Fibroblast of skin of right quadriceps (primary cell): Measurements from ENCODE around the gene ZBED4.
"Not testable (repeated sequence)": the region's sequence is repeated elsewhere in the genome, so short reads cannot be mapped to it uniquely, and the experiment has no call there.

ENCODE experiments used
- DNase-seq: peaks from one replicate; pipeline ENCODE4 v3.0.0-alpha.2; 2013

ZBED4 gene

DNA sequence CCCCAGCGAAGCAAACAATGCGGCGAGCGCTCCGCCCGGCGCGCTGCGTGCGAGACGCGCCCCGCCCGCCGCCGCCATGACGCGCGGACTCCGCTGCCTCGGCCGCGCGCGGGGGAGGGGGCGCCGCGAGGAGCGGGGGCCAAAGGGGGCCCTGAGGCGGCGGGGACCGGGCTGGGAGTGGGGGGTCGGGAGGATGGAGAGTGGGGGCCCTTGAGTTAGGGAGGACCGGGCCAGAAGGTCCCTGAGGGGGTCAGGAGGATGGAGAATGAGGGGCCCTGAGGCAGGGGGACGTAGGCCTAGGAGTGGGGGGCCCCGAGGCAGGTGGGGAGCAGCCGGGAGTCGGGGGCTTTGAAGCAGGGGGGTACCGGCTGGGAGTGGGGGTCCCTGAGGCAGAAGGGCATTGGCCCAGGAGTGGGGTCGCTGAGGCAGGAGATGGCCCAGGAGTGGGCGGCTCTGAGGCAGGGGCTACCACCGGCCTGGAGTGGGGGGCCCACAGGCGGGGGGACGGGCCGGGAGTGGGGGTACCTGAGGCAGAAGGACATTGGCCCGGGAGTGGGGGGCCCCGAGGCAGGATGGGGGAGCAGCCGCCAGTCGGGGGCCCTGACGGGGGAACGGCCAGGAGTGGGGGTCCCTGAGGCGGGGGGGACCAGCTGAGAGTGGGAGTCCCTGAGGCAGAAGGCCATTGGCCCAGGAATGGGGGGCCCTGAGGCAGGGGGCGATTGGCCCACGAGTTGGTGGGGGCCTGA is 25.6 kb upstream of the ZBED4 start, which contains the start of gene BRD1:
Gene BRD1 (minus strand): TSS at position 21 of the 746 bp plus-strand sequence. CDS start 3,556 bp downstream, outside the sequence.
- peak; percentile 74 for DNase-seq

DNA sequence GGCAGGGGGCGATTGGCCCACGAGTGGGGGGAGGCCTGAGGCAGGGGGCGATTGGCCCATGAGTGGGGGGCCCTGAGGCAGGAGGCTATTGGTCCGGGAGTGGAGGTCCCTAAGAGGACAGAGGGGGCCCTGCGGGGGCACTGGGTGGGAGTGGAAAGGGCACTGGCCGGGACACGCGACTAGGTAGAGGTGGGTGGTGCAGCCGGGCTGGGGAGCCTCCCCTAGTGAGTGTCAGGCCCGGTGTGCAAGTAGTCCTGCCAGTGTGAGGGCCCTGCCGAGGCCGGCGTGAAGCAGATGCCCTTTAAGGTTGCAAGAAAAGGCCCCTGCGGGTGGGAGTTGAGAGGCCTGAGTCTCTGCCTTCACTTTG is 25.1 kb upstream of the ZBED4 start:
- DNase-seq: no peak

DNA sequence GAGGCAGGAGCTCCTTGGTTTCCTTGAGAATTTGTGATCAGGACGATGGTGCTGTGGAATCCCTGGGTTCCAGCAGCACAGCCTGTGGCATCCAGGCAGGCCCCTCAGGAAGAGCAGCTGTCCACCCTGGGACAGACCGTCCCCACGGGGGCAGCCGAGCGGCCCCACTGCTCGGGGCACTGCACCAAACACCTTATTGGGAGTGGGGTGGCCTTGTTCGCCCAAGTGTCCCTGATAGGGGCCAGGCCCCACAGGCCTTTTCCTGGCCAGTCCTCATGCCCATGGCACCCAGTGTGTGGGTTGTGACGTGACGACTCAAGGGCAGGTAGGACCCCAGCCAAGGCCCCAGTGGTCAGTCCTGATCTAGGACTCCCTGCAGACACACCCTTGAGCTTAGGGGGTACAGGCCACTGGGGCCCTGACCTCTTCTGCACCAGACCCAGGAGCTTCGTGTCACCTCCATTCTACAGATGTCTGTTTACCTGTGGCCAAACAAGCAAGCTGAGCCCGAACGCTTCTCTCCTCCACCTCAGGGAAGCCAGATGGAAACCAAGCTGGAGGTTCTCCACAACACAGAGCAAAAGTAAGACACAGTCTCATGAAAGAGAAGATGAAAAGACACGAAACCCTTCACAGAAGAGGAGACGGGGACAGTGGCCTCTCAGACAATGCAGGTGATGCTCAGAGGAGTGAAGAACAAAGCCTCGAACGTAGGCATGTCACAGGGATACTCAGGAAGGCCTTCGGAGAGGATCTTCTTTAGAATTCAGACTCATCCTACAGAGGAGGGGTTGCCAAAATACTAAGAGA is 24.4 kb upstream of the ZBED4 start:
- DNase-seq: no peak

DNA sequence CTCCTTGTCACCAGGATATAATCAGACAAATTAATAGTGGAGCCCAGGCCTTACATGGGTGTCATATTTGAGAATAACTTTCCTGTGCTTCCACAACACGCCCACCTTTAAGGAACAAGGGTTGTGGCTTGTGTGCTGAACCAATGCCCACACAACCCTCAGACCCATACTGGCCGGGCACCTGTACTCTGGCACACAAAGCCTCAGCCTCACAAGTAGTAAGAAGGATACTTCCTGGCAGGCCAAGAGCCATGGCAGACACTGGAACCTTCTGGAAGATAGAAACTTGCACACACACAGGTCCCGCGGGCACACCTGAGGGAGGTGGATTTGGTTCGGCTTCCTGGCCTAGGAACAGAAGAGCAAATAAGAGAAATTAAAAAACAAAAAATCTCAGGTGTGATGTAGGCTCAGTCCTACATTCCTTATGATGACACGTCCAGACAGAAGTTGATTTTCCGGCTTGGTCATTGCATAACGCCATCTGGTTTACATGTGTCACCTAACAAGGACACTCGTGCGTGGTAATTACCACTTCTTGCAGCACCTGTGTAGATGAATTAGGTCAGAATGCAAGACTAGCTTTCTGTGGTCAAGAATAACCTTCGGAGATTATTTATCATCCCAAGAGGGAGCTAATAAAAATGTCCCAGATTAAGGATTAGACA is 20.2 kb upstream of the ZBED4 start:
- no peak for DNase-seq

DNA sequence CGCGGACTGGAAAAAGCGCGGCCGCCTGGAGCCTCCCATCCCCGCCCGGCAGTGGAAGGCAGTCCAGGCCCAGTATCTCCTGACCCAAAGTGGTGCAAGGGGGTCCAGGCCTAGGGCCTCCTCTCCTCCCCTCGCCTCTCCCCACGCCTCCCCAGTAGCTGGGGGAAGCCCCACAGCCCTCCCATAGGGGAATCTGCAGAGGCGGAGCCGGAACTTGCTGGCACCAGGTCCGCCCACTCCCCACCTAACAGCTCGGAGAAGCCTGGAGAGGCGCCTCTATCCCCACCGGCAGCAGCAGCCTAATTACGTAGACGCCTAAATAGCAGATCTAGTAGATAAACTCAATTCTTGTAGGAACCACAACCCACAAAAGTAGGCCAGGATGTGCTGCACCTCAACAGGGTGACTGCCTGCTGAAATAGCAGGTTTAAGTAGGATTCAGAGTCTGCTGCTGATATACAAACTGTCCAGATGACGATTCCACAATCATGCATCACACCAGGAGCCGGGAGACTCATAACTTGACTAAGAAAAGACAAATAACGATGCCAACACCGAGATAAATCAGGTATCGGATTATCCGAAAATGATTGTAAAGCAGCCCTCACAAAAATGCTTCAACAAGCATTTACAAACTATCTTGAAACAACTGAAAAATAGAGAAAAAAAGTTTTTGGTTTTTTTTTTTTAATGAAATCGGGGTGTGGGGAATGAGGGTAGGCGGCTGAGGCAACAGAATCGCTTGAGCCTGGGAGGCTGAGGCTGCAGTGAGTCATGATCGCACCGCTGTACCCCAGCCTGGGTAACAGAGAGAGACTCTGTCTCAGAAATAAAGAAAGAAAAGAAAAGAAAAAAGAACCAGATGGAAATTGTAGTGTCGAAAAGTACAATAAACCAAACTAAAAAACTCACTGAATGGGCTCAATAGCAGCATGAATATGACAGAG is 14.6 kb upstream of the ZBED4 start:
- DNase-seq: peak; percentile 27

DNA sequence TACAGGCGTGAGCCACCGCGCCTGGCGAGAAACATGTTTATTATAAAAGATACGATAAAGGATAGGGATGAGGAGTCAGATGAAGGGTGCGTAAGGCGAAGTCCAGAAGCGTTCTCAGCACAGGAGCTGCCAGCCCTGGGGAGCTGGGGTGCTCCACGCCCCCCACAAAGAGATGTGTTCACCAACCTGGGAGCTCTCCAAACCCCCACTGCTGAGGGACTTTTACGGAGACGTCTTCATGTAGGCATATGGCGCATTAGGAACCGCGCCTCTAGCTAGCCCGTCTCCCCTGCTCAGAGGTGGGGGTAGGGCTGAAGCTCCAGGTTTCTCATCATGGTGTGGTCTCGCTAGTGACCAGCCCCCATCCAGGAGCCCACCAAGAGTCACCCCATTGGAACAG is 8.4 kb upstream of the ZBED4 start:
- no peak for DNase-seq

DNA sequence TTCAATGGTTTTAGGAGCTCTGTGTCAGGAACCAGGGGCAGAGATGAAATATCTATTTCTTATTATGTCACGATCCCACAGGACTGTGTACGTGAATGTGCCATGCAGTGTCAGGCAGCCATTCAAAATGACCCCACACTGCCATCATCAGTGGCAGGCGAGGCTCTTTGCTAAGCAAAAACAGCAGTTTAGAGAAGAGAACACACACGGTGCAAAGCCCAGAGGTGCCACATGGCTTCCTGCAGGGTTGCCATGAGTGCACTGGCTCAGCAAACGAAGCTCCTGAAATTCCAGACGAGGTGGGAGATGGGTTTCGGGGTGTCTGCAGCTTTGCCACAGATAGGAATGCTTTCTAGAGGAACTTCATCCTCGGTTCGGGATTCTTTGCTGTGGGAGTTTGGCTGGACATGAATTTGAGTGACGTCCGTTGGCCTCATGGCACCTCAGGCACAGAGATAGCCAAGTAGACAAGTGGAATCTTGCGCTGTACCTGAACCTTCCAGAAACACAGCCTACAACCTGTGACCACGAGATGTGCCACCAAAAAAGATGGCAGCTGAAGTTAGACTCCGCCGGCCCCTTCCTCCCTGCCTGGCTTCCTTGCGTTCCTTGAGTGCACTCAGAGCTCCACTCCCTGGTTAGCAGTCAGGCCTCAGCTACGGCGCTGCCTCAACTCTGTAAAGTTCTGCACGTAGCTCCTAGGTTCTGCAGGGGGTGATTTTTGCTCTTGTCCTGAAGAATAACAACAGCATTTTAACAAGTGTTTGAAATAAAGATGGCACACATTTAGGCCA is 7.8 kb upstream of the ZBED4 start:
- DNase-seq: no peak

DNA sequence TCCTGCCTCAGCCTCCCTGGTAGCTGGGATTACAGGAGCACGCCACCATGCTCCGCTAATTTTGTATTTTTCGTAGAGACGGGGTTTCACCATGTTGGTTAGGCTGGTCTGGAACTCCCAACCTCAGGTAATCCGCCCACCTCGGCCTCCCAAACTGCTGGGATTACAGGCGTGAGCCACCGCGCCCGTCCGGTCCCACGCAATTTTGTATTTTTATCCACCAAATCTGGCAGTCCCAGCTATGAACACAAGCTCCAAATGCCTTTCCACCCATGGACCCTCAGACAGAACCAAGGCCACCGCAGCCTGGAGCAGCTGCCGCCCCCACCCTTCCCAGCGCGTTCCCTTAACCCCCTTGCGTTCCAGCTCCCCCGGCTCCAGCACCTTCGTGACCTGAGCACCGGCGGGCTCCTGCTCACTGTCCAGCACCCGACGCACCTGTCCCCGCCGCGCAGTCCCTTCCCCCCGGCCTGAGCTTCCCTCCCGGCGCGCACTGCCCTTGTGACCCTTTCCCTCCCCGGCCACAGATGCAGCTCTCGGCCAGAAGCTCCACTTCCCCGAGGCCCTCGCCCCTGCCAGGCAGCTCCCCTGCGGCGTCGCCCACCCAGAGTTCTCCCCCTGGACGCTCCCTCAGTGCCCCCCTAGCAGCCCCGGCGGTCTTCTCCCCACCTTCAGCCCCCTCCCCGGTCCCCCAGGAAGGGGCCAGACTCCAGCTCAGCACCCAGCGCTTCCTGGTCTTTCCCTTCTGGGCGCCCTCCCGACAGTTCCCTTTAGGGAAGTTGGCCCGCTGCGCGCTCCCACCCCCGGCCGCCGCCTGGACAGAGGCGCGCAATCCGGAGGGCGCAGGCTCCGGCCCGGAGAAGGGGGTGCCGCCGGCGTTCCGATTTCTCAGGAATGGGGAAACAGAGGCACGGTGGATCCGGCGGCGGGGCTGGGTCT is 5.6 kb upstream of the ZBED4 start:
- DNase-seq: no peak

DNA sequence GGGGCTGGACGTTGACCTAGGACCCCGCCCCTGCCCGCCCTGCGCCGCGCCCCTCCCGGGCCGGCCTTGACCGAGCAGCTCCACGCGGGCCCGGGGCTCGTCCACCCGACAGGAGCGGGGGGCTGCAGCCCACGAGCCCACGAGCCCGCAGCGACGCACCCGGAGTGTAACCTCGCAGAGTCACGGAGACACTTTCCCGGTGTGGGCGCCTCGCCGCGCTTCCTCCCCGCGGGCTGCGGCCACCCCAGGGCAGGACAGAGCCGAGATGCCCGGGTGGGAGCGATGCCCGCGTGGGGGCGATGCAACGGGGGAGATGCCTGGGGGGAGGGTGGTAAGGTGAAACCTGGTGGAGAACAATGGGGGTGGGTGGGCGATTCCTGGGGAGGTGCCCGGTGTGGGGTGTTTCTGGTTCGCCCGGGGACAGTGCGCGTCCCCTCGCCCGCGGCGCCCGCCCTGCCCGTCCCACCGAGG is 4.9 kb upstream of the ZBED4 start:
- DNase-seq: no peak

DNA sequence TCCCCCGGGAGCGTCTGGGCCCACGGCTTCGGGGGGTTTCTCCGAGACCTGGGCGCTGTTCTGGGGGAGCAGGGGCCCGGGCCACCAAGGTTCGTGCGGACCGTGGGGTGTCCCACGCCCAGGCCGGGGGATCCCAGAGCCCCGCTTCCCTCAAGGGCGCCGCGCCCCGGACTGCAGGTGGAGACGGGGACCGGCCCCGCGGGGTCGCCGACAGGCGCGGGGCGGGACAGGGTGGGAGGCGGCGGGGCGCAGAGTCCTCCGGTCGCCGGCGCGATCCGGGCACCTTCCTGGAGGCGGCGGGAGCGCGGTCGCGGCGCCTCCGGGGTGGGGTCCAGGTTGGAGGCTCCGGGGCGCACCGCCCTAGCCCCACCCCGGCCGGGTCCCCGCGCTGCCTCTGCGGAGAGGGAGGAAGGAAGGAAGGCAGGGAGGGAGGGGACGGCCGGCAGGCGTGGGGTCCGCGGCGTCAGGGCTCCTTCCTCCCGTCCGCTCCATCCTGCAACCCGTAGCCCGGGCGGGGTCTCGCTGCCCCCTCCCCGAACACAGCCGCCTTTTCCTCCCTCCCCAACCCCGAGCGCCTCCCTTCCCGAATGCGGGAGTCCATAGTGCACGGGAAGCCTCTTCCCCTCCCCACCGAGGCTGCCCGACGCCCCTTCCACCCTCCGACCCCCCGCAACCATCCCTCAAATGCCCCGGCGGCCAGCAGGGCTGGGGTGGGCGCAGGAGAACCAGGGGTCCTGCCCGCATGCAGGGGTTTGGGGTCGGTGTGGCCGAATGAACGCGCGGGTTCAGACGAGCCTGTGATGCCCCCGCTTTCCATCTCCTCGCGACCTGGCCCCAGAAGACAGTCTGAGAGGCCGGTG is 4.3 kb upstream of the ZBED4 start:
- no peak for DNase-seq

DNA sequence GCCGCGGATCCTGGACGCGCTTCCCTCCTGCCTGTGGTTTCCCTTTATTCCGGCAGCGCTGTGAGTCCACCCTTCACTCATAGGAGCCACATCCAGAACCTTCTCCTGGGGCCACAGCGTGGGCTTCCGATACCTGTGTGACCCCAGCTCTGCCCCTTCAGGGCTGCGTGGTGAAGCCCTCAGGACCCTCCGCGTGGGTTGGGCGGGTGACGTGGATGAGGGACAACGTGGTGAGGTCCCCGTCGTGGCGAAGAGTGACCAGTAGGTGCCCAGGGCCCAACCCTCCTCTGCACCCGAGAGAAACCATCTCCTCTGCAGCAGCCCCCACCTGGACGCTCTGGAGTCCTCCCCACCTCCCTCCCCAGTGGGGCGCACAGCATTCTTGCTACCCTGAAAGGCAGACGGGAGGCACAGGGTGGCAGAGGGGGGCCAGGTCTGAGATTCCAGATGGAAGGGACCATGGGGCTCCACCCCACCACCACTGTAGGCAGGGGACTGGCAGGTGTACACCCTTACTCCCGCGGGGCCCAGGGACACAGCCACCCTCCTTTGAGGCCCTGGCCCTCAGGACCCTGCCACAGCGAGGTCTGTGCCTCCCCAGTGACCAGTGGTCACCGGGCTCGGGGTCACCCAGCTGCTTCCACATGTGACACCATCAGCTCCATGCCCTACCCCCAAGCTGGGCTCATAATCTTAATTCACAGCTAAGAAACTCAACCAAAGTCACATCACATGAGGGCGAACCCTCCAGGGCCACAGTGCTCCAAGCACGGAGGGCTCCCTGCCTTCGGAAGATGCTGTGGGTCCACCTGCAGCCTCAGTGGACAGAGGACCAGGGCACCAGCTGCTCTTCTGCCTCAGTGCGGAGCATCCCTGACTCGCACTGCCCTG is 3.4 kb upstream of the ZBED4 start:
- no peak for DNase-seq

DNA sequence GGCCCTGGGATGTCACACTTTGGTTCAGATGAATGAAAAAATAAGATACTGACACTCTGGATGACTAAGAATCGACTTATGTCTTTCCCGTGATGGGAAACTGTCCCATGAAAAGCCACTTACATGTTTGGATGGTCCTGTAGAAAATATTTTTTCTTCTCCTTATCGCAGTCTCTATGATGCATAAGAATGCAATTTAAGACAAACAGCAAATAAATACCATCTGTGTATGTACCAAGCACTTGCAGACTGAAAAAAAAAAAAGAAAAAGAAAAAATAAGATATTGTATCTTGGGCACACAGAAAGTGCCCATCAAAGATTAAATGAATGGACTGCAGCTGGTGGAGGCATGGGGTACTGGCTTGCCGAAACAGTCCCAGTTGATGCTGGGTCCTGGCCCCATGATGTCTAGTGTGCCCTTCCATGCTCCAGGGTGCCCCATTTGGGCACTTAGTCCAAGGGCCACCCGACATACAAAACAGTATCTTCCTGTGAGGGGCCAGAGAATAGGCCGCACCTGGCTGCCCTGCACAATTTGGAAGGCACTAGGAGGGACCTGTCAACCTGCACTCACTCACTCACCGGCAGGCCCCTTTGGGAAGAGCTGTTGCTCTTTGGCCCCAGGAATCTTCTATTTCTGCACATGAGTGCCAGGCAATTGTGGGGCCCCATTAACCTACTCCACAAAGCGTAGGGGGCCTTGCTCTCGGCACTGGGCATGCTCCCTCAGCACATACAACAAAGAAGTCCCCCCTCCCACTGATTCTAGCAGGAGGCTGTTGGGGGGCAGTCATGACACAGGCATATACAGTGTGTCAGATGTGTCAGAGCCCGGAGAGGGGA is 2.5 kb upstream of the ZBED4 start:
- DNase-seq: no peak

DNA sequence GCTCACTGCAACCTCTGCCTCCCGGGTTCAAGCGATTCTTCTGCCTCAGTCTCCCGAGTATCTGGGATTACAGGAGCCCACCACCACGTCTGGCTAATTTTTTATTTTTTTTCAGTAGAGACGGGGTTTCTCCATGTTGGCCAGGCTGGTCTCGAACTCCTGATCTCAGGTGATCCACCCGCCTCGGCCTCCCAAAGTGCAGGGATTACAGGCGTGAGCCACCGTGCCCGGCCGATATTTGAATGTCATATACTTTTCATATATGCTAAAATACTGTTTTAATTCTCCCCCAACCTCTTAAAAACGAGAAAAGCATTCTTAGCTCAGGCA is 1.1 kb upstream of the ZBED4 start:
- not testable (repeated sequence) for DNase-seq

DNA sequence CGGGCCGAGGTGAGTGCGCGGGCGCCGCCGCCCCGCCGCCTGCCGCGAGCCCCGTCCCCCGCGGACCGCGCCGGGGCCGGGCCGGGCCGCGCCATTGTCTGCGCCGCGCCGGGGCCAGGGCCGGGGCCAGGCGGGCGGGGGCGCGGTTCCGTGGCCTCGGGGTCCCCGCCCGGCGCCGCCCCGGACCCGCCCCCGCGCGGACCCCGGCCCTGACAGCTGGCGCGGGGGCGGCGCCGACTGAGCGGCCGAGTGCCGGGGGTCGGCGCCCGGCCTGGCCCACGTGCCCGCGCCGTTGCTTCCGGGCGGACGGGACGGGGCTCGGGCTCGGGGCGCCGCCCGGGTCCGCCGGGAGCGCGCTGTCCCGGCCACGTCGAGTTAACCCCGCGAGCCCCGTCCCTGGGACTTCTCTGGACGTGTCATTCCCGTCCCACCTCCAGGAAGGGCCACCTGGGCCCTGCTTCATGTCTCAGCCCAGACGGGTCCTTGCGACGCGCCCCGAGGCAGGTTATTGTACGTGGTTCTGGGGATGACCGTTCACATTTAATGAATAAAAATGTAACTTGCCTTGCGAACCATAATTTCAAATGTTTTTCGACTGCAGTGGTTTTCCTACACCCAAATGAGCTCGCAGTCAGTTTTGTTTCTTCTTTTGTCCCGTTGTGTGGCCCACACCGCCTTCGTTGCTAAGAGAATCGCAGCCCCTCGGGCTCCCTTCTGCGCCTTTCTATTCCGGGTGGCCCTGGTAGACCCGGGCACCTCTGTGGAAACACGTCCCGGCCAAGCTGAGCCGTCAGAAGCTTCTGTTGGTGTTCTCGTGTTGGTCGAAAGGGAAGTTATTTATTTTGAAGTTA is 562 bp downstream of the ZBED4 start:
- no peak for DNase-seq

DNA sequence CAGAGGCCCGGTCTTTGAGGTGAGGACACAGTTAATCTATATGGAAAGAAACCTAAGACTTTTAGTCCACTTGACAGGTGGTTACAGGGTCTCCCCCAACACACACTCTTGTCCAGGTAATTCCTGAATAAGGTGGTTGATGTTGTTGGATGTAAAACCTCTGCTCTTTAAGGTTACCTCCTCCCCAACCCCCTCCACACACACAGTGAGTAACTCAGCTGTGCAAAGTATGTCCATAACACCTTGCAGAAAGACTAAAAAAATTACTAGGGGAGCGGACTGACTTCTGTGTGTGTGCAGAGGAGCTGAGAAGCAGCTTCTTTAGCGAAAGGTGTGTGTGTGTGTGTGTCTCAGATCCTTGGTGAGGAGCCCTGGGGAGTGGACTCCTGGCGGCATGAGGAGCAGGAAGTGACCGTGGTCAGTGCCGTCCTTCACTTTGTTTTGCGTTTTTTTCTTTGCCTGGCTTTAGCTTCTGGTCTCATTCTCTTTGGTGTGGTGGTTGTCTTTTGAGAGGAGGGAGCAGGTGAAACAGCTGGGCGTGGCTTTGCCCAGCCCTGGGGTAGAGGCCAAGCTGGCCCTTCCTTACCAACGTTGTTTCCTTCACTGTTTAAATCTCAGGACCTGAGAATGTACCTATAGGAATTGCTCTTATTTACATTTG is 1.7 kb downstream of the ZBED4 start:
- DNase-seq: no peak

DNA sequence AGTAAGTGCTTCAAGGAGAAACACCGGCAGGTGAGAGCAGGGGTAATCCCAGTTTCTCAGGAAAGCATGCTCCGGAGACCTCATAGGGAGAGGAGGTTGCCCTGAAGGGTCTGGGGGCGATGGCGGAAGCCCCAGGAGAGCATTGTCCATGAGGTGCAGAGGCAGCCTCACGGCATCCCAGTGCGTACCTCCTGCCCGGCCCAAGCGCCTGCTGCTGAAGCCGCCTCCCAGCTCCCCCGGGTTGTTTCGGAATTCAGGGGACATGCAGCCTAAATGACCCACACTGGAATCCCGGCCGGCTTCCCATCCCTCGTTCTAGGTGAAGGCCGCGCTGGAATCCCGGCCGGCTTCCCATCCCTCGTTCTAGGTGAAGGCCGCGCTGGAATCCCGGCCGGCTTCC is 2.7 kb downstream of the ZBED4 start:
- DNase-seq: no peak
